Osteocyte (in vitro differentiated cells): Measurements from ENCODE around the gene IQSEC3. TPM values are rescaled to one million over a fixed set of nuclear protein-coding genes. Genes with fewer than 3 reads are reported as not detected.
A peak's percentile ranks its signal among the peaks of the same experiment; 100 is the strongest.

Experiments used
- DNase-seq: peaks from one replicate; pipeline ENCODE4 v3.0.0; 2021; ENCODE audit warnings: mixed read lengths; ENCODE audit not compliant: unreplicated experiment; ENCODE audit errors: extremely low spot score
- H3K27ac Mint-ChIP-seq: one replicate; pipeline ENCODE4 v1.8.0; 2021; ENCODE audit warnings: mild to moderate bottlenecking, mixed read lengths; ENCODE audit not compliant: unreplicated experiment
- H3K27me3 Mint-ChIP-seq: one replicate; pipeline ENCODE4 v1.8.0; 2021; ENCODE audit warnings: mixed read lengths; ENCODE audit not compliant: unreplicated experiment
- H3K36me3 Mint-ChIP-seq: one replicate; pipeline ENCODE4 v1.8.0; 2021; ENCODE audit warnings: mixed read lengths; ENCODE audit not compliant: unreplicated experiment
- H3K4me1 Mint-ChIP-seq: one replicate; pipeline ENCODE4 v1.8.0; 2021; ENCODE audit warnings: mixed read lengths; ENCODE audit not compliant: unreplicated experiment
- H3K4me3 Mint-ChIP-seq: one replicate; pipeline ENCODE4 v1.8.0; 2021; ENCODE audit warnings: mild to moderate bottlenecking, moderate library complexity, mixed read lengths; ENCODE audit not compliant: unreplicated experiment
- H3K9me3 Mint-ChIP-seq: one replicate; pipeline ENCODE4 v1.8.0; 2021; ENCODE audit warnings: mixed read lengths; ENCODE audit not compliant: unreplicated experiment
- CTCF ChIP-seq: fragments of 200-600 bp; sonication (generic); IDR thresholded peaks from 2 replicates; pipeline ENCODE4 v1.5.0; 2021; ENCODE audit warnings: antibody characterized with exemption, mild to moderate bottlenecking, moderate library complexity
- total RNA-seq: library from RNA; stranded (reverse); gene quantifications from 2 replicates; pipeline ENCODE4 v1.2.1, GENCODE V29; 2021

Gene IQSEC3
- total RNA-seq, 1 donor from 2014 or later, result 0.56 TPM

- Mint-ChIP-seq H3K4me1 (no peaks in the 10 kb centered on the region), H3K36me3 (no peaks in the 10 kb centered on the region), H3K27me3 (peaks cover 54% of the 10 kb centered on the region), H3K27ac (no peak overlapping the region), H3K4me3 (no peak overlapping the region), H3K9me3 (no peaks in the 10 kb centered on the region)
- no peak for DNase-seq
- no peak for TF ChIP-seq CTCF
These were observed 85.9 kb downstream of the IQSEC3 start for GRCh38 chr12:152440-152839.

- no peak overlapping the region for H3K27ac Mint-ChIP-seq
- no peak for DNase-seq
These were observed 86.6 kb downstream of the IQSEC3 start for GRCh38 chr12:153080-153746.

GRCh38 chr12:154058-154457 lies 87.5 kb downstream of the IQSEC3 start:
- TF ChIP-seq CTCF, result no peak
- no peaks in the 10 kb centered on the region for H3K36me3 Mint-ChIP-seq
- no peak for DNase-seq
- no peaks in the 10 kb centered on the region for H3K9me3 Mint-ChIP-seq
- H3K27ac Mint-ChIP-seq, result no peak overlapping the region
- H3K27me3 Mint-ChIP-seq, result peaks cover 43% of the 10 kb centered on the region
- H3K4me3 Mint-ChIP-seq, result no peak overlapping the region
- H3K4me1 Mint-ChIP-seq, result no peaks in the 10 kb centered on the region

More at GRCh38 chr12:153080-153746, 86.6 kb downstream of the IQSEC3 start:
- no peaks in the 10 kb centered on the region for H3K9me3 Mint-ChIP-seq
- H3K4me3 Mint-ChIP-seq, result no peak overlapping the region
- no peaks in the 10 kb centered on the region for H3K4me1 Mint-ChIP-seq
- TF ChIP-seq CTCF, result peak; percentile 59
- peaks cover 48% of the 10 kb centered on the region for H3K27me3 Mint-ChIP-seq
- no peaks in the 10 kb centered on the region for H3K36me3 Mint-ChIP-seq

GRCh38 chr12:155006-155405 lies 88.4 kb downstream of the IQSEC3 start:
- Mint-ChIP-seq H3K9me3 (no peaks in the 10 kb centered on the region), H3K4me3 (no peak overlapping the region), H3K36me3 (no peaks in the 10 kb centered on the region), H3K27ac (no peak overlapping the region), H3K4me1 (no peaks in the 10 kb centered on the region), H3K27me3 (peaks cover 43% of the 10 kb centered on the region)
- DNase-seq, result no peak
- no peak for TF ChIP-seq CTCF

- no peak overlapping the region for H3K4me3 Mint-ChIP-seq
- H3K4me1 Mint-ChIP-seq, result no peaks in the 10 kb centered on the region
- DNase-seq, result no peak
- H3K9me3 Mint-ChIP-seq, result no peaks in the 10 kb centered on the region
- no peaks in the 10 kb centered on the region for H3K36me3 Mint-ChIP-seq
- H3K27ac Mint-ChIP-seq, result no peak overlapping the region
- no peak for TF ChIP-seq CTCF
- peaks cover 40% of the 10 kb centered on the region for H3K27me3 Mint-ChIP-seq
These were observed 89.1 kb downstream of the IQSEC3 start for GRCh38 chr12:155646-156045.
